ENCODE data around the gene IRF2BPL. TPM values are rescaled to one million over a fixed set of nuclear protein-coding genes. Genes with fewer than 3 reads are reported as not detected.
A peak's percentile ranks its signal among the peaks of the same experiment; 100 is the strongest.

IRF2BPL gene
- total and polyA plus RNA-seq, 9 of the 15 experiments (the other 6 are each of a cell fraction or from before 2014, with no cell fraction given) = 0.52 to 21.6 (median 2.5) TPM

GRCh38 chr14:77028384-77029231 is at the start of gene IRF2BPL (continued):
- TF ChIP-seq YY1 (IDR thresholded peaks at IDR 0.05; ENCODE audit: borderline replicate concordance in 1 of 3, control insufficient read depth in 1 of 3, extremely low read depth in 1 of 3, insufficient read depth in 3 of 3, insufficient read length in 1 of 3, insufficient replicate concordance in 2 of 3, low read depth in 1 of 3, low read length in 2 of 3) = peak in 2 of 3 experiments; percentile 34 to 68
- no peak for TF ChIP-seq ZNF12 (CRISPR knock-in tag; IDR thresholded peaks at IDR 0.05)
- TF ChIP-seq EGR1 (conservative IDR thresholded peaks at IDR 0.05) = peak; percentile 67
- TF ChIP-seq SIN3A (IDR thresholded peaks at IDR 0.05; ENCODE audit: borderline replicate concordance in 2 of 2, control insufficient read depth in 1 of 2, low read depth in 2 of 2, low read length in 2 of 2) = no peak
- TF ChIP-seq SRSF3 (IDR thresholded peaks at IDR 0.05; ENCODE audit: insufficient read depth, low read length) = no peak
- TF ChIP-seq MCM5 (IDR thresholded peaks at IDR 0.05; ENCODE audit: low read depth) = no peak
- TF ChIP-seq ARHGAP35 (IDR thresholded peaks at IDR 0.05; ENCODE audit: partially characterized antibody) = no peak
- peak; percentile 93 for TF ChIP-seq ATF3 (IDR thresholded peaks at IDR 0.05)
- TF ChIP-seq ATF3 (CRISPR knock-in tag; conservative IDR thresholded peaks at IDR 0.05) = no peak
- no peak for TF ChIP-seq THRAP3 (IDR thresholded peaks at IDR 0.05; ENCODE audit: borderline replicate concordance)
- TF ChIP-seq, protein P1, sequence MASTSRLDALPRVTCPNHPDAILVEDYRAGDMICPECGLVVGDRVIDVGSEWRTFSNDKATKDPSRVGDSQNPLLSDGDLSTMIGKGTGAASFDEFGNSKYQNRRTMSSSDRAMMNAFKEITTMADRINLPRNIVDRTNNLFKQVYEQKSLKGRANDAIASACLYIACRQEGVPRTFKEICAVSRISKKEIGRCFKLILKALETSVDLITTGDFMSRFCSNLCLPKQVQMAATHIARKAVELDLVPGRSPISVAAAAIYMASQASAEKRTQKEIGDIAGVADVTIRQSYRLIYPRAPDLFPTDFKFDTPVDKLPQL (IDR thresholded peaks at IDR 0.05; ENCODE audit: extremely low read depth, insufficient read length) = no peak
- TF ChIP-seq BRD4 (IDR thresholded peaks at IDR 0.05) = no peak
- no peak for TF ChIP-seq EHMT2 (IDR thresholded peaks at IDR 0.05)
- no peak for TF ChIP-seq SRSF9 (IDR thresholded peaks at IDR 0.05; ENCODE audit: borderline replicate concordance, low read depth, low read length)
- TF ChIP-seq DACH1 (IDR thresholded peaks at IDR 0.05; ENCODE audit: partially characterized antibody) = peak; percentile 87
- TF ChIP-seq TCF7 (IDR thresholded peaks at IDR 0.05; ENCODE audit: borderline replicate concordance) = no peak
- TF ChIP-seq MTA3 (IDR thresholded peaks at IDR 0.05; ENCODE audit: borderline replicate concordance) = 0 out of 2 replicates have a peak, but pooled peaks have one; percentile 4
- no peak for TF ChIP-seq NFE2 (IDR thresholded peaks at IDR 0.05; ENCODE audit: low read depth)
- TF ChIP-seq POLR2H (tag; IDR thresholded peaks at IDR 0.05; ENCODE audit: low read depth) = peak; percentile 55
- 0 out of 2 replicates have a peak, but pooled peaks have one; percentile 52 for TF ChIP-seq FOXJ2 (tag; IDR thresholded peaks at IDR 0.05)
- TF ChIP-seq GTF2E2 (tag; IDR thresholded peaks at IDR 0.05) = 0 out of 2 replicates have a peak, but pooled peaks have one; percentile 13
- peak; percentile 67 for TF ChIP-seq CREB1 (IDR thresholded peaks at IDR 0.05)
- peak; percentile 81 for TF ChIP-seq CREB1 (CRISPR knock-in tag; IDR thresholded peaks at IDR 0.05)
- TF ChIP-seq THRA (IDR thresholded peaks at IDR 0.05) = no peak
- TF ChIP-seq NEUROD1 (IDR thresholded peaks at IDR 0.05; ENCODE audit: borderline replicate concordance, low read depth, low read length, partially characterized antibody) = peak; percentile 33
- no peak for TF ChIP-seq HDAC3 (IDR thresholded peaks at IDR 0.05; ENCODE audit: borderline replicate concordance, partially characterized antibody)
- no peak for TF ChIP-seq E2F3 (CRISPR knock-in tag; IDR thresholded peaks at IDR 0.05)

Data from K562 (cell line).